K562 (cell line): Measurements from ENCODE around the gene C1orf87. TPM values are rescaled to one million over a fixed set of nuclear protein-coding genes. Genes with fewer than 3 reads are reported as not detected.

Experiments used
- ATAC-seq: fragments of 200-7000 bp; cut with Tn5 transposase; 3 replicates; pipeline ENCODE4 v1.9.1; 2020; ENCODE audit warnings: moderate library complexity
- BruUV-seq: library from RNA; stranded (reverse); fragments of 400-500 nt; replicated peaks from 2 replicates; lab custom pipeline; 2021; lab: Mats Ljungman, UMichigan
- CTCF ChIA-PET: fragments of 300-600 bp; formaldehyde crosslinking; extraction: SDS; loops from one replicate; lab custom pipeline; 2021; ENCODE audit warnings: low intra/inter-chr PET ratio; lab: Yijun Ruan, JAX
- POLR2A ChIA-PET: fragments of 300-600, 350-650 bp; sonication (Branson Sonifier 250); formaldehyde crosslinking; extraction: SDS; loops from one replicate; lab custom pipeline; 2021; ENCODE audit warnings: antibody characterized with exemption, inconsistent platforms; lab: Yijun Ruan, JAX
- DNase-seq, 4 experiments: peaks; one replicate each; pipeline versions ENCODE4 v3.0.0 to v3.0.0-alpha.2; 2011 to 2018; ENCODE audit warnings: low spot score in 3 of 4, mixed read lengths in 3 of 4; ENCODE audit errors: extremely low read depth in 1 of 4
- FAIRE-seq: peaks from 2 replicates; lab custom pipeline; 2011; peaks lifted over from hg19 to GRCh38; lab: Jason Lieb, UNC
- H2AFZ ChIP-seq: 2 replicates; pipeline ENCODE4 v1.6.0; 2011; ENCODE audit warnings: low read depth, low read length, control low read depth, inconsistent platforms
- H3K27ac ChIP-seq: fragments of 200-600 bp; 3 replicates; pipeline ENCODE4 v1.8.0; 2011; ENCODE audit warnings: low read depth, mild to moderate bottlenecking, control low read depth, inconsistent platforms, low read length, moderate library complexity, mixed read lengths; ENCODE audit errors: extremely low read depth
- H3K27me3 ChIP-seq, 2 experiments: fragments of 300-600 bp in 1 of 2; 2 replicates in 1 of 2; 3 replicates in 1 of 2; pipeline versions ENCODE4 v1.6.0 to v1.8.0; 2011; ENCODE audit warnings: inconsistent platforms in 2 of 2, low read length in 2 of 2, mild to moderate bottlenecking in 1 of 2, mixed read lengths in 1 of 2, moderate library complexity in 1 of 2; ENCODE audit not compliant: control insufficient read depth in 2 of 2, insufficient read depth in 2 of 2
- H3K36me3 ChIP-seq: fragments of 300-600 bp; 3 replicates; pipeline ENCODE4 v1.8.0; 2011; ENCODE audit warnings: mild to moderate bottlenecking, low read length, inconsistent platforms; ENCODE audit not compliant: control insufficient read depth, insufficient read depth
- H3K4me1 ChIP-seq, 2 experiments: fragments of 200-600 bp in 1 of 2; replicated peaks in 1 of 2; 2 replicates in 1 of 2; 3 replicates in 1 of 2; pipeline versions ENCODE4 v1.5.1 to v1.8.0; 2011; ENCODE audit warnings: inconsistent platforms in 2 of 2, low read length in 2 of 2, mild to moderate bottlenecking in 1 of 2, mixed read lengths in 1 of 2, moderate library complexity in 1 of 2; ENCODE audit not compliant: control insufficient read depth in 2 of 2, insufficient read depth in 2 of 2
- H3K4me2 ChIP-seq: 2 replicates; pipeline ENCODE4 v1.6.1; 2011; ENCODE audit warnings: low read length, control low read depth, inconsistent platforms, mixed read lengths; ENCODE audit not compliant: insufficient read depth
- H3K4me3 ChIP-seq: fragments of 200-600 bp; sonication (generic), shearing (Covaris generic); 2 replicates; pipeline ENCODE4 v1.5.1; 2016; ENCODE audit warnings: control low read depth, inconsistent platforms
- H3K79me2 ChIP-seq: fragments of 200-600 bp; 3 replicates; pipeline ENCODE4 v1.8.0; 2011; ENCODE audit warnings: low read length, inconsistent platforms; ENCODE audit not compliant: control insufficient read depth, insufficient read depth
- H3K9ac ChIP-seq, 2 experiments: 2 replicates each; pipeline versions ENCODE4 v1.6.0 to v1.6.1; 2011; ENCODE audit warnings: low read depth in 2 of 2, low read length in 2 of 2, control low read depth in 1 of 2, inconsistent platforms in 1 of 2, mild to moderate bottlenecking in 1 of 2, mixed read lengths in 1 of 2; ENCODE audit not compliant: insufficient read depth in 1 of 2
- H3K9me1 ChIP-seq: one replicate; pipeline ENCODE4 v1.6.0; 2011; ENCODE audit warnings: inconsistent platforms, mild to moderate bottlenecking, low read length, moderate library complexity; ENCODE audit not compliant: control insufficient read depth, insufficient read depth
- H3K9me3 ChIP-seq: replicated peaks from 2 replicates; pipeline ENCODE4 v1.5.1; 2011; ENCODE audit warnings: low read depth, low read length, inconsistent platforms; ENCODE audit not compliant: control insufficient read depth, insufficient read depth
- H4K20me1 ChIP-seq: replicated peaks from 2 replicates; pipeline ENCODE4 v1.6.1; 2011; ENCODE audit warnings: low read length, inconsistent platforms, mixed read lengths; ENCODE audit not compliant: control insufficient read depth, insufficient read depth
- EHMT2 ChIP-seq: fragments of 450-650 bp; IDR thresholded peaks from 2 replicates; pipeline ENCODE4 v1.6.1; 2018; ENCODE audit warnings: antibody characterized with exemption
- HMGN3 ChIP-seq: IDR thresholded peaks from 2 replicates; pipeline ENCODE4 v1.6.1; 2011; ENCODE audit warnings: borderline replicate concordance, low read depth, mild to moderate bottlenecking, mixed read lengths, low read length; ENCODE audit not compliant: insufficient read length; ENCODE audit errors: extremely low read depth
- HNRNPL ChIP-seq: fragments of 200-400 bp; formaldehyde crosslinking; IDR thresholded peaks from 2 replicates; pipeline ENCODE4 v1.6.1; 2017; ENCODE audit warnings: low read depth, mild to moderate bottlenecking, low read length
- KAT2B ChIP-seq: IDR thresholded peaks from one replicate; pipeline ENCODE4 v1.6.1; 2012; ENCODE audit warnings: low read depth, mild to moderate bottlenecking, control low read depth, inconsistent platforms, low read length, moderate library complexity
- MEF2A ChIP-seq: IDR thresholded peaks from 2 replicates; pipeline ENCODE4 v1.6.1; 2011; ENCODE audit warnings: low read depth, mild to moderate bottlenecking, low read length, moderate library complexity; ENCODE audit not compliant: control insufficient read depth
- TBL1XR1 ChIP-seq, 2 experiments: IDR thresholded peaks; 2 replicates each; pipeline ENCODE4 v1.6.1; 2012; ENCODE audit warnings: improper control_type of control experiment in 2 of 2, low read length in 2 of 2, mild to moderate bottlenecking in 1 of 2
- ZNF316 ChIP-seq: fragments of 450-650 bp; IDR thresholded peaks from 2 replicates; pipeline ENCODE4 v1.6.1; 2016
- WGBS: fragments of 100-300 bp; shearing (Covaris generic); methylation state at CpG from one replicate; pipeline ENCODE4 v1.1.6; 2016; ENCODE audit warnings: low coverage, mixed read lengths; ENCODE audit not compliant: insufficient coverage; ENCODE audit errors: missing lambda C conversion rate; 5-methylcytosine and 5-hydroxymethylcytosine counted together
- in situ Hi-C: fragments of 300-500 bp; cut with MboI; formaldehyde crosslinking; loops from 4 replicates; pipeline ENCODE4 v1.15.0; 2018; ENCODE audit warnings: inconsistent platforms, mixed read lengths
- intact Hi-C: fragments of 100-400 bp; cut with micrococcal nuclease; formaldehyde crosslinking; loops from 2 replicates; pipeline ENCODE4 v1.14.2; 2022
- polyA plus RNA-seq, 8 experiments: library from polyadenylated mRNA; depleted of rRNA in 4 of 8; stranded (reverse) in 5 of 8; unstranded in 3 of 8; fragments of >200 nt; fragmentation: Nextera tagmentation in 2 of 8; fragmentation: Illumina TruSeq in 1 of 8; extraction: Ambion mirVana in 2 of 8; extraction: Trizol in 1 of 8; gene quantifications; 2 replicates each; pipeline versions ENCODE4 v1.2.1 to v1.2.3, GENCODE V29; 2011 to 2014; ENCODE audit warnings: inconsistent platforms in 1 of 8, missing spikeins in 1 of 8
- total RNA-seq, 7 experiments: library from RNA; depleted of rRNA in 6 of 7; stranded (reverse); fragments of >200 nt in 6 of 7; fragmentation: Illumina TruSeq in 2 of 7; extraction: Trizol in 2 of 7; gene quantifications; 2 replicates each; pipeline versions ENCODE4 v1.2.1 to v1.2.3, GENCODE V29; 2011 to 2021; ENCODE audit warnings: low replicate concordance in 1 of 7
- TF ChIP-seq, protein P1 (sequence below): fragments of 250-450 bp; sonication (Bioruptor Pico); IDR thresholded peaks from 2 replicates; pipeline ENCODE4 v1.5.1; 2021; ENCODE audit warnings: mild to moderate bottlenecking

Gene C1orf87
- total and polyA plus RNA-seq, 9 of the 15 experiments (the other 6 are each of a cell fraction or from before 2014, with no cell fraction given), result not detected

DNA sequence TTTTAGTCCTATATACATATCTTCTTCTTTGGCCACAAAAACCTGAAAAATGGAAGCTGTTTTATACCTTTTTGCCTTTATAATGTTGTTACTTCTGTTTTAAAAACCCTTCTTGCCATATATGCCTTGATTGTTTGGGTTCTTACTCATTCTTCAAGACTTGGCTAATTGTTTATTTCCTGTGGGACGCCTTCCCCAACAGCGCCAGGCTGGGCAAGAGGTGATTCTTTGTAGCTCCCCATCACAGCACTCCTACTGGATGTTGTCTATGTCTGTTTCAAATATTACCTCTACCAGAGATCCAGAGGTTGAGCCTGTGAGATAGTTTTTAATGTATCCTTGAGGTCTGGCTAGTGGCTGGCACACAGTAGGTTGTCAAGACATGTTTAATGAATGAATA lies 73.8 kb downstream of the C1orf87 start:
- POLR2A ChIA-PET, result no interaction called here
- no TSS peak for BruUV-seq
- in situ Hi-C loops, result loop anchor here (25.0 kb wide), 1 partner anchor 1463 kb away; no protein-coding TSS in a partner anchor
- H2AFZ ChIP-seq, result no peak overlapping the region
- H3K4me3 ChIP-seq, result no peak overlapping the region
- no peaks in the 10 kb centered on the region for H3K9me3 ChIP-seq
- no peaks in the 10 kb centered on the region for H3K27me3 ChIP-seq
- ATAC-seq (no peak), DNase-seq (no peak), FAIRE-seq (no peak)
- no peaks in the 10 kb centered on the region for H3K36me3 ChIP-seq
- WGBS, result 4% methylated on average over 2 of the region's 2 CpGs
- no peaks in the 10 kb centered on the region for H3K4me1 ChIP-seq
- H3K9me1 ChIP-seq, result no peaks in the 10 kb centered on the region
- H3K4me2 ChIP-seq, result no peak overlapping the region
- no peak overlapping the region for H3K27ac ChIP-seq
- H3K79me2 ChIP-seq, result no peaks in the 10 kb centered on the region
- H3K9ac ChIP-seq, result no peak overlapping the region
- CTCF ChIA-PET, result no interaction called here
- intact Hi-C loops, result no loop called here
- no peaks in the 10 kb centered on the region for H4K20me1 ChIP-seq
- TF ChIP-seq, protein P1, sequence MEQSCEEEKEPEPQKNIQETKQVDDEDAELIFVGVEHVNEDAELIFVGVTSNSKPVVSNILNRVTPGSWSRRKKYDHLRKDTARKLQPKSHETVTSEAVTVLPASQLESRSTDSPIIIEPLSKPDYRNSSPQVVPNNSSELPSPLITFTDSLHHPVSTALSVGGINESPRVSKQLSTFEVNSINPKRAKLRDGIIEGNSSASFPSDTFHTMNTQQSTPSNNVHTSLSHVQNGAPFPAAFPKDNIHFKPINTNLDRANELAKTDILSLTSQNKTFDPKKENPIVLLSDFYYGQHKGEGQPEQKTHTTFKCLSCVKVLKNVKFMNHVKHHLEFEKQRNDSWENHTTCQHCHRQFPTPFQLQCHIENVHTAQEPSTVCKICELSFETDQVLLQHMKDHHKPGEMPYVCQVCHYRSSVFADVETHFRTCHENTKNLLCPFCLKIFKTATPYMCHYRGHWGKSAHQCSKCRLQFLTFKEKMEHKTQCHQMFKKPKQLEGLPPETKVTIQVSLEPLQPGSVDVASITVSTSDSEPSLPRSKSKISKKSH, result no peak
- no peak for TF ChIP-seq HMGN3

DNA sequence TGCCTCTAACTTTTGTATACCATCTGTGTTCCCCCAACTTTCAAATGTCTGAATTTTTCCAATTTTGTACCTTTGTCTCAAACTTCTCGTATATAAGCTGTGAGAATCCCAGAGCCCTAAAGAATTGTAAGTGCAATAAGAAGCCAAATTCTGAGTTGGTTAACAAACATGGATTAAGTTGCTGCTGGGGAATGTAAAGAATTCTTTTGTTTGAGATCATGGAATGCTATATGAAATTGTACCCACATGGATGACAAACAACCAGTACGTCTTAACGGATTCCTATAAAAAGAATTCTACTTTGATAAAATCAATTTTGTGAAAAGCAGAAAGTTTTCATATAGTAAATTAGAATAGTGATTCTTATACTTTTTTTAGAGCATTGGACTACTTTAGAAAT lies 74.6 kb downstream of the C1orf87 start:
- H3K27me3 ChIP-seq, result no peaks in the 10 kb centered on the region
- TF ChIP-seq KAT2B (no peak), MEF2A (no peak), HNRNPL (no peak), EHMT2 (no peak), TBL1XR1 (IDR thresholded peaks at IDR 0.05; ENCODE audit: low read length in 2 of 2) (no peak), ZNF316 (no peak)
- TF ChIP-seq, all 486 proteins: peak for 0
- H3K9me3 ChIP-seq, result no peaks in the 10 kb centered on the region
- H2AFZ ChIP-seq, result no peak overlapping the region
- no peak overlapping the region for H3K4me3 ChIP-seq
- intact Hi-C loops (no loop called here), in situ Hi-C loops (loop anchor here (25.0 kb wide), 1 partner anchor 1463 kb away; no protein-coding TSS in a partner anchor)
- ChIA-PET CTCF (no interaction called here), POLR2A (no interaction called here)
- no peak overlapping the region for H3K27ac ChIP-seq
- no peak overlapping the region for H3K9ac ChIP-seq
- no peak overlapping the region for H3K4me2 ChIP-seq
- no peaks in the 10 kb centered on the region for H4K20me1 ChIP-seq
- no peaks in the 10 kb centered on the region for H3K4me1 ChIP-seq
- 3% methylated on average over 3 of the region's 3 CpGs for WGBS
- ATAC-seq, result no peak
- FAIRE-seq, result no peak
- no TSS peak for BruUV-seq
- no peaks in the 10 kb centered on the region for H3K36me3 ChIP-seq
- no peak for DNase-seq
- H3K79me2 ChIP-seq, result no peaks in the 10 kb centered on the region
- H3K9me1 ChIP-seq, result no peaks in the 10 kb centered on the region
